Uterus (tissue), 4 donors: ENCODE data around the gene TIMMDC1. TPM values are rescaled to one million over a fixed set of nuclear protein-coding genes. Genes with fewer than 3 reads are reported as not detected.

Experiments
- DNase-seq, 2 donors: peaks; one replicate each; pipeline ENCODE4 v3.0.0-alpha.2; 2019 to 2020
- H3K27ac ChIP-seq, 2 donors: fragments of 200-600 bp; sonication (generic); 1 replicate in 1 of 2; 2 replicates in 1 of 2; pipeline ENCODE4 v1.5.1; 2016 to 2018
- H3K27me3 ChIP-seq, 2 donors: fragments of 200-600 bp; sonication (generic); one replicate each; pipeline ENCODE4 v1.5.1; 2018 to 2019; ENCODE audit warnings: control low read depth in 1 of 2
- H3K36me3 ChIP-seq, 2 donors: fragments of 200-600 bp; sonication (generic); one replicate each; pipeline ENCODE4 v1.5.1; 2019; ENCODE audit warnings: control low read depth in 1 of 2
- H3K4me1 ChIP-seq, 2 donors: fragments of 200-600 bp; sonication (generic); one replicate each; pipeline ENCODE4 v1.5.1; 2018 to 2019; ENCODE audit warnings: control low read depth in 1 of 2
- H3K4me3 ChIP-seq, 2 donors: fragments of 200-600 bp; sonication (generic); 1 replicate in 1 of 2; 2 replicates in 1 of 2; pipeline ENCODE4 v1.5.1; 2018 to 2019; ENCODE audit warnings: mild to moderate bottlenecking in 1 of 2
- H3K9me3 ChIP-seq, 2 donors: fragments of 200-600 bp; sonication (generic); one replicate each; pipeline ENCODE4 v1.5.1; 2019; ENCODE audit warnings: control low read depth in 1 of 2
- CTCF ChIP-seq, 4 experiments: fragments of 200-600 bp in 2 of 4; fragments of 450-650 bp in 2 of 4; sonication (generic) in 2 of 4; IDR thresholded peaks; one replicate each; pipeline ENCODE4 v1.5.1; 2016 to 2019; ENCODE audit warnings: antibody characterized with exemption in 4 of 4, mild to moderate bottlenecking in 2 of 4, moderate library complexity in 1 of 4
- POLR2A ChIP-seq, 2 donors: fragments of 450-650 bp; IDR thresholded peaks; one replicate each; pipeline ENCODE4 v1.6.1; 2016; ENCODE audit warnings: antibody characterized with exemption in 2 of 2, mild to moderate bottlenecking in 1 of 2, moderate library complexity in 1 of 2
- intact Hi-C: fragments of 100-400 bp; cut with DNase I; formaldehyde crosslinking; loops from one replicate; pipeline ENCODE4 v1.15.1; 2023; ENCODE audit warnings: low total_unique reads
- total RNA-seq, 4 donors: library from RNA; depleted of rRNA in 3 of 4; stranded (reverse); fragments of >200 nt in 3 of 4; gene quantifications; one replicate each; pipeline versions ENCODE4 v1.1.0 to v1.2.4, GENCODE V29; 2014 to 2023
- donor health status: DM: yes; HTN: yes; CAD: no.

The TIMMDC1 gene
- total RNA-seq, 4 donors from 2014 or later, result 15.1 to 83.4 (median 31.4) TPM

DNA sequence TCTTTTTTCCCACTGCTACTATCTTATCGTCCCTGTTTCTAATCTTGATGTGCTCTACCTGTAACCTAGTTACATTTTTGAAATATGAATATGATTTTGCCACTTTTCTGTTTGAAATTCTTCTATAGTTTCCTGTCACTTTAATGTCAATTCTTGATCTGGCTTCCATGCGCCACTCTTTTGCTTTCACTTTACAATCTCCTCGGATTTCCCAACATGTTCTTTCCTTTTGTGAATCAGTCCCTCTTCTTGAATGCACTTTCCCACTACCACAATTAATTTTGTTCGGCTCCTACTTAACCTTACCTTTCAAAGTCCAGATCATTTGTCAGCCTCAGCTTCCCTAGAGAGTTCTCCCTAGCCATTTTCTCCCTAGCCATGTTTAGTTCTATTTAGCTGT, 8.3 kb downstream of the TIMMDC1 start:
- H3K36me3 ChIP-seq, result no peaks in the 10 kb centered on the region

GRCh38 chr3:119507404-119507803, 9.1 kb downstream of the TIMMDC1 start:
- TF ChIP-seq POLR2A (IDR thresholded peaks at IDR 0.05), result no peak
- no peak for TF ChIP-seq CTCF (IDR thresholded peaks at IDR 0.05)
- no peak overlapping the region for H3K27ac ChIP-seq

More for the DNA sequence above, 8.3 kb downstream of the TIMMDC1 start:
- Histone ChIP-seq H3K4me1 (no peaks in the 10 kb centered on the region), H3K27ac (no peak overlapping the region), H3K9me3 (no peaks in the 10 kb centered on the region), H3K4me3 (no peak overlapping the region), H3K27me3 (no peaks in the 10 kb centered on the region)
- intact Hi-C loops, result no loop called here
- TF ChIP-seq CTCF (IDR thresholded peaks at IDR 0.05), result no peak
- no peak for DNase-seq

GRCh38 chr3:119508172-119508845, 10.0 kb downstream of the TIMMDC1 start:
- no peak for DNase-seq
- no peaks in the 10 kb centered on the region for H3K36me3 ChIP-seq
- no peak overlapping the region for H3K4me3 ChIP-seq
- no peaks in the 10 kb centered on the region for H3K4me1 ChIP-seq
- intact Hi-C loops, result no loop called here
- no peak for TF ChIP-seq CTCF (IDR thresholded peaks at IDR 0.05)
- no peak for TF ChIP-seq POLR2A (IDR thresholded peaks at IDR 0.05)
- H3K9me3 ChIP-seq, result no peaks in the 10 kb centered on the region
- no peaks in the 10 kb centered on the region for H3K27me3 ChIP-seq
- H3K27ac ChIP-seq, result no peak overlapping the region

More at GRCh38 chr3:119507404-119507803, 9.1 kb downstream of the TIMMDC1 start:
- no peaks in the 10 kb centered on the region for H3K27me3 ChIP-seq
- H3K9me3 ChIP-seq, result no peaks in the 10 kb centered on the region
- intact Hi-C loops, result no loop called here
- H3K4me1 ChIP-seq, result no peaks in the 10 kb centered on the region
- no peak for DNase-seq
- no peaks in the 10 kb centered on the region for H3K36me3 ChIP-seq
- H3K4me3 ChIP-seq, result no peak overlapping the region

GRCh38 chr3:119510690-119511089, 12.3 kb downstream of the TIMMDC1 start:
- Histone ChIP-seq H3K9me3 (no peaks in the 10 kb centered on the region), H3K4me3 (no peak overlapping the region), H3K4me1 (no peaks in the 10 kb centered on the region), H3K27me3 (no peaks in the 10 kb centered on the region), H3K36me3 (no peaks in the 10 kb centered on the region), H3K27ac (no peak overlapping the region)
- TF ChIP-seq CTCF (IDR thresholded peaks at IDR 0.05) (no peak), POLR2A (IDR thresholded peaks at IDR 0.05) (no peak)
- DNase-seq, result no peak
- intact Hi-C loops, result no loop called here

DNA sequence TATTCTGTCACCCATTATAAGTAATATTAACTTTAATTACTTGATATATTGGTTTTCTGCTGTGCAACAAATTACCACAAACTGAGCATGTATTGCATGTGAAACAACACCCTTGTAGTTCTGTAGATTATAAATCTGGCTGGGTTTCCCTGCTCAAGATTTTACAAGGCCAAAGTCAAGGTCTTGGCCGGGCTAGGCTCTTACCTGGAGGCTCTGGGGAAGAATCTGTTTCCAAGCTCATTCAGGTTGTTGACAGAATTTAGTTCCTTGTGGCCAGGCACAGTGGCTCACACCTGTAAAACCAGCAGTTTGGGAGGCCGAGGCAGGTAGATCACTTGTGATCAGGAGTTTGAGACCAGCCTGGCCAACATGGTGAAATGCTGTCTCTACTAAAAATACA, 16.3 kb downstream of the TIMMDC1 start:
- Histone ChIP-seq H3K27ac (no peak overlapping the region), H3K4me1 (no peaks in the 10 kb centered on the region), H3K27me3 (no peaks in the 10 kb centered on the region), H3K4me3 (no peak overlapping the region), H3K36me3 (no peaks in the 10 kb centered on the region), H3K9me3 (no peaks in the 10 kb centered on the region)
- intact Hi-C loops, result no loop called here
- DNase-seq, result no peak
- TF ChIP-seq CTCF (IDR thresholded peaks at IDR 0.05) (no peak), POLR2A (IDR thresholded peaks at IDR 0.05) (no peak)
